NT2/D1 (cell line): ENCODE measurements around the gene MT1B.

ENCODE experiments used
- SUZ12 ChIP-seq: IDR thresholded peaks from 2 replicates; pipeline ENCODE4 v1.6.1; 2011; ENCODE audit not compliant: insufficient read length, insufficient read depth; ENCODE audit errors: extremely low read depth
- YY1 ChIP-seq: IDR thresholded peaks from 2 replicates; pipeline ENCODE4 v1.6.1; 2011; ENCODE audit not compliant: insufficient read length, insufficient read depth
- ZNF274 ChIP-seq: IDR thresholded peaks from 2 replicates; pipeline ENCODE4 v1.6.1; 2011; ENCODE audit warnings: mild to moderate bottlenecking, low read depth, low read length

DNA sequence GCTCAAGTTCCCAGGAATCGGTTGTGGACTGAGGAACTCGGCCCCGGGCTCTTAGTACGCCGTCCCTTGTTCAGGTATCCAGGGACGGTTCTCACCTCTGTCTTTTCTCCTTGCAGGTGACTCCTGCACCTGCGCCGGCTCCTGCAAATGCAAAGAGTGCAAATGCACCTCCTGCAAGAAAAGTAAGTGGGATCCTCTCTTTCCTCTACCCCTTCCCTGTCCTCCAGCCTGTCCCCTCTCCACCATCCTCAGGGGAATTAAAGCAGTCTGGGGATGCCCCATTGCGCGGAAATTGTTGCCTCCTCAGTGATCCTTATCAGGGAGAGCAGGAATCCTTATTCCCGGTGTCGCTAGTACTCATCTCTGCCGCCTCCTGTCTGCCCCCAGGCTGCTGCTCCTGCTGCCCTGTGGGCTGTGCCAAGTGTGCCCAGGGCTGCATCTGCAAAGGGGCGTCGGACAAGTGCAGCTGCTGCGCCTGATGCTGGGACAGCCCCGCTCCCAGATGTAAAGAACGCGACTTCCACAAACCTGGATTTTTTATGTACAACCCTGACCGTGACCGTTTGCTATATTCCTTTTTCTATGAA lies 42.7 kb upstream of the MT1B start:
- TF ChIP-seq ZNF274 (no peak), YY1 (no peak), SUZ12 (no peak)
